ENCODE data around the gene RNF4. TPM values are rescaled to one million over a fixed set of nuclear protein-coding genes. Genes with fewer than 3 reads are reported as not detected.
"Not testable (repeated sequence)": the region's sequence is repeated elsewhere in the genome, so short reads cannot be mapped to it uniquely, and the experiment has no call there.

The RNF4 gene
- 28.3 and 28.7 TPM in 2 replicates for total RNA-seq (2014; rRNA removed; shearing (Covaris generic))

- peak; percentile 98 for DNase-seq (ENCODE audit: low spot score)
- in situ Hi-C loops (cut with HindIII; ENCODE audit: low sequenced_read_pairs) = no loop called here
Observed at GRCh38 chr4:2468456-2469191, at the start of gene RNF4. Gene RNF4, plus strand, starts transcription at chr4:2469106. Its CDS starts 21,388 bp downstream, at chr4:2490494.

GRCh38 chr4:2419814-2420213 lies 49.1 kb upstream of the RNF4 start:
- DNase-seq (ENCODE audit: low spot score) = no peak

GRCh38 chr4:2421928-2422327 lies 47.0 kb upstream of the RNF4 start:
- DNase-seq (ENCODE audit: low spot score) = no peak
- in situ Hi-C loops (cut with HindIII; ENCODE audit: low sequenced_read_pairs) = no loop called here

More at GRCh38 chr4:2419814-2420213, 49.1 kb upstream of the RNF4 start:
- in situ Hi-C loops (cut with HindIII; ENCODE audit: low sequenced_read_pairs) = no loop called here

- in situ Hi-C loops (cut with HindIII; ENCODE audit: low sequenced_read_pairs) = no loop called here
- no peak for DNase-seq (ENCODE audit: low spot score)
Observed at GRCh38 chr4:2423066-2423465, 45.8 kb upstream of the RNF4 start.

- no peak for DNase-seq (ENCODE audit: low spot score)
- in situ Hi-C loops (cut with HindIII; ENCODE audit: low sequenced_read_pairs) = no loop called here
Observed at GRCh38 chr4:2423695-2424094, 45.2 kb upstream of the RNF4 start.

GRCh38 chr4:2424581-2424980 lies 44.3 kb upstream of the RNF4 start:
- peak; percentile 37 for DNase-seq (ENCODE audit: low spot score)
- in situ Hi-C loops (cut with HindIII; ENCODE audit: low sequenced_read_pairs) = no loop called here

- in situ Hi-C loops (cut with HindIII; ENCODE audit: low sequenced_read_pairs) = no loop called here
- no peak for DNase-seq (ENCODE audit: low spot score)
Observed at GRCh38 chr4:2425386-2426068, 43.4 kb upstream of the RNF4 start.

GRCh38 chr4:2426069-2426397 lies 42.9 kb upstream of the RNF4 start:
- DNase-seq (ENCODE audit: low spot score) = no peak
- in situ Hi-C loops (cut with HindIII; ENCODE audit: low sequenced_read_pairs) = no loop called here

- DNase-seq (ENCODE audit: low spot score) = no peak
- in situ Hi-C loops (cut with HindIII; ENCODE audit: low sequenced_read_pairs) = no loop called here
Observed at GRCh38 chr4:2426711-2427275, 42.1 kb upstream of the RNF4 start.

- in situ Hi-C loops (cut with HindIII; ENCODE audit: low sequenced_read_pairs) = no loop called here
- DNase-seq (ENCODE audit: low spot score) = no peak
Observed at GRCh38 chr4:2427383-2428334, 41.2 kb upstream of the RNF4 start.

- DNase-seq (ENCODE audit: low spot score) = no peak
- in situ Hi-C loops (cut with HindIII; ENCODE audit: low sequenced_read_pairs) = no loop called here
Observed at GRCh38 chr4:2428496-2429213, 40.3 kb upstream of the RNF4 start.

GRCh38 chr4:2429945-2430757 lies 38.8 kb upstream of the RNF4 start:
- in situ Hi-C loops (cut with HindIII; ENCODE audit: low sequenced_read_pairs); DNase-seq (ENCODE audit: low spot score): not testable (repeated sequence)

GRCh38 chr4:2432004-2432403 lies 36.9 kb upstream of the RNF4 start:
- in situ Hi-C loops (cut with HindIII; ENCODE audit: low sequenced_read_pairs) = no loop called here
- no peak for DNase-seq (ENCODE audit: low spot score)

- peak; percentile 82 for DNase-seq (ENCODE audit: low spot score)
- in situ Hi-C loops (cut with HindIII; ENCODE audit: low sequenced_read_pairs) = no loop called here
Observed at GRCh38 chr4:2432991-2433530, 35.8 kb upstream of the RNF4 start.

GRCh38 chr4:2433609-2434350 lies 35.1 kb upstream of the RNF4 start:
- in situ Hi-C loops (cut with HindIII; ENCODE audit: low sequenced_read_pairs) = no loop called here
- DNase-seq (ENCODE audit: low spot score) = peak; percentile 69

- in situ Hi-C loops (cut with HindIII; ENCODE audit: low sequenced_read_pairs) = no loop called here
- DNase-seq (ENCODE audit: low spot score) = no peak
Observed at GRCh38 chr4:2434420-2434819, 34.5 kb upstream of the RNF4 start.

GRCh38 chr4:2436301-2436700 lies 32.6 kb upstream of the RNF4 start:
- in situ Hi-C loops (cut with HindIII; ENCODE audit: low sequenced_read_pairs) = no loop called here
- peak; percentile 93 for DNase-seq (ENCODE audit: low spot score)

Data from G401 (cell line).